Adrenal gland (tissue), 5 donors: ENCODE results near the gene ANK3.

ENCODE experiments used
- CTCF ChIP-seq, 6 experiments: fragments of 450-650 bp in 4 of 6; fragments of 200-600 bp in 2 of 6; sonication (generic) in 1 of 6; IDR thresholded peaks; 1 replicate in 5 of 6; 2 replicates in 1 of 6; pipeline versions ENCODE4 v1.5.1 to v1.8.0; 2016 to 2021; ENCODE audit warnings: antibody characterized with exemption in 6 of 6, mild to moderate bottlenecking in 2 of 6, moderate library complexity in 1 of 6
- POLR2A ChIP-seq, 2 donors: fragments of 450-650 bp; IDR thresholded peaks; one replicate each; pipeline ENCODE4 v1.6.1; 2017; ENCODE audit warnings: antibody characterized with exemption in 2 of 2, mild to moderate bottlenecking in 2 of 2, moderate library complexity in 1 of 2
- donor health status: DM: no; HTN: no; CAD: no.

- TF ChIP-seq POLR2A (IDR thresholded peaks at IDR 0.05), result no peak
- no peak for TF ChIP-seq CTCF (IDR thresholded peaks at IDR 0.05)
Measured at GRCh38 chr10:60267802-60268201, 121.9 kb downstream of the ANK3 start.
